Omental fat pad (tissue), 4 donors: Measurements from ENCODE around the gene CDKL5. TPM values are rescaled to one million over a fixed set of nuclear protein-coding genes. Genes with fewer than 3 reads are reported as not detected.
"Not testable (repeated sequence)": the region's sequence is repeated elsewhere in the genome, so short reads cannot be mapped to it uniquely, and the experiment has no call there.

Experiments used
- ATAC-seq: fragments of 150-250 bp; one replicate; pipeline ENCODE4 v1.9.1; 2016; ENCODE audit warnings: mild to moderate bottlenecking, moderate library complexity; ENCODE audit not compliant: low FRiP score
- DNase-seq: peaks from one replicate; pipeline ENCODE4 v3.0.0-alpha.2; 2019; ENCODE audit warnings: low spot score
- total RNA-seq, 4 donors: library from RNA; depleted of rRNA; stranded (reverse); fragments of >200 nt; gene quantifications; one replicate each; pipeline ENCODE4 v1.1.0, GENCODE V29; 2016
- TF ChIP-seq, protein P1 (sequence below), 3 donors: fragments of 450-650 bp; IDR thresholded peaks; one replicate each; pipeline ENCODE4 v1.5.1; 2016 to 2017; ENCODE audit warnings: antibody characterized with exemption in 3 of 3, mild to moderate bottlenecking in 3 of 3, moderate library complexity in 2 of 3

The CDKL5 gene
- total RNA-seq, 4 donors from 2014 or later = 1.9 to 8.5 (median 4.3) TPM

DNA sequence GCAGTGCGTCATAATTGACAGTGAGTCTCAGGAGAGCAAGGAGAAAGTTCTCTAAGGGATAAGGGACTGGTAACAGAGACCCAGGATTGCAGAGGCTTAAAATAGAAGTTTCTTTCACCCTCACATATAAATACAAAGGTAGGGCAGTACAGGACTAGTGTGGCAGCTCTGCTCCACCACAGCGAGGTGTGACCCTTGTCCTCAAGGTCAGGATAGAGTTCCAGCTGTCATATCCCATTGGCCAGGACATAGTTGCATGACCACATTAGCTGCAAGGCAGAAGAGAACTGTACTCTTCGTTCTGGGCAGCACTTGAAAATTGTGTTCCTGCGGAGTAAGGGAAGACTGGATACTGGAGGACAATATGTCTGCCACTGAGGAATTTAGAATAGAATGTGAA is 152.0 kb downstream of the CDKL5 start:
- DNase-seq (no peak), ATAC-seq (no peak)
- TF ChIP-seq, protein P1, sequence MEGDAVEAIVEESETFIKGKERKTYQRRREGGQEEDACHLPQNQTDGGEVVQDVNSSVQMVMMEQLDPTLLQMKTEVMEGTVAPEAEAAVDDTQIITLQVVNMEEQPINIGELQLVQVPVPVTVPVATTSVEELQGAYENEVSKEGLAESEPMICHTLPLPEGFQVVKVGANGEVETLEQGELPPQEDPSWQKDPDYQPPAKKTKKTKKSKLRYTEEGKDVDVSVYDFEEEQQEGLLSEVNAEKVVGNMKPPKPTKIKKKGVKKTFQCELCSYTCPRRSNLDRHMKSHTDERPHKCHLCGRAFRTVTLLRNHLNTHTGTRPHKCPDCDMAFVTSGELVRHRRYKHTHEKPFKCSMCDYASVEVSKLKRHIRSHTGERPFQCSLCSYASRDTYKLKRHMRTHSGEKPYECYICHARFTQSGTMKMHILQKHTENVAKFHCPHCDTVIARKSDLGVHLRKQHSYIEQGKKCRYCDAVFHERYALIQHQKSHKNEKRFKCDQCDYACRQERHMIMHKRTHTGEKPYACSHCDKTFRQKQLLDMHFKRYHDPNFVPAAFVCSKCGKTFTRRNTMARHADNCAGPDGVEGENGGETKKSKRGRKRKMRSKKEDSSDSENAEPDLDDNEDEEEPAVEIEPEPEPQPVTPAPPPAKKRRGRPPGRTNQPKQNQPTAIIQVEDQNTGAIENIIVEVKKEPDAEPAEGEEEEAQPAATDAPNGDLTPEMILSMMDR (IDR thresholded peaks at IDR 0.05) = no peak

DNA sequence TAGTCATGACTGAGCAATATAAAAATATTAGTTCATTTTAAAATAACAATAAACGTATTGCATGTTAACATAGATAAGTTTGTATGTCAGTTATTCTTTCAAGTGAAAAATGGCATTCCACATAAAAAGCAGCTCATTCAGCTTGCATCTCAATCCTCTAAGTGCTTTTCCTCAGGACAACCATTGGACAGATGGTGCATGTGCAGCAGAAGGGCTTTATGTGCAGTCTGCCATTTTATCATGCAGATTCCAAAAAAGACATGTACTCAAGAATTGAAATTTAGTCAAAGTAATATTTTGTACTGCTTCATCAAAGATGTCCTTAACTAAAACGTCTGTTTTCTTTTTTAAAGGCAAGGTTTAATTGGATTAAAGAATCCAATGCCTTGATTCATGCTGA is 153.1 kb downstream of the CDKL5 start:
- DNase-seq (no peak), ATAC-seq (no peak)
- TF ChIP-seq, protein P1 (IDR thresholded peaks at IDR 0.05) = no peak

DNA sequence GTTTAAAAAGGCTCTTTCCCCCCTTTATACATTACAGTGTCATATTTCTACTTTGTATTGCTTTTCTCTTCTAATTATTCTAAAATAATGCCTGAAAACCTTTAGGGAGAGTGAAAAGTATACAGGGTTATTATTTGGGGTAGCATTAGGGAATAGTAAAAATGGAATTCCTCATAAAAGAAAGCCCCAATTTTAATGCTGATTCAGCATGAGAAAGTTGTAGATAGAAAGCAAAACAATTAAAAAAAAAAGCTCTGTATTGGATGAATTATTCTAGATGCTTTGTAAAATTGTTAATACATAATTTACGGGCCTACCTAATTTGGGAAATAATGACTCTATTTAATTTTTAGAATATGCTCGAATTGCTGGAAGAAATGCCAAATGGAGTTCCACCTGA is 154.1 kb downstream of the CDKL5 start:
- TF ChIP-seq, protein P1 (IDR thresholded peaks at IDR 0.05) = no peak
- DNase-seq (no peak), ATAC-seq (no peak)

DNA sequence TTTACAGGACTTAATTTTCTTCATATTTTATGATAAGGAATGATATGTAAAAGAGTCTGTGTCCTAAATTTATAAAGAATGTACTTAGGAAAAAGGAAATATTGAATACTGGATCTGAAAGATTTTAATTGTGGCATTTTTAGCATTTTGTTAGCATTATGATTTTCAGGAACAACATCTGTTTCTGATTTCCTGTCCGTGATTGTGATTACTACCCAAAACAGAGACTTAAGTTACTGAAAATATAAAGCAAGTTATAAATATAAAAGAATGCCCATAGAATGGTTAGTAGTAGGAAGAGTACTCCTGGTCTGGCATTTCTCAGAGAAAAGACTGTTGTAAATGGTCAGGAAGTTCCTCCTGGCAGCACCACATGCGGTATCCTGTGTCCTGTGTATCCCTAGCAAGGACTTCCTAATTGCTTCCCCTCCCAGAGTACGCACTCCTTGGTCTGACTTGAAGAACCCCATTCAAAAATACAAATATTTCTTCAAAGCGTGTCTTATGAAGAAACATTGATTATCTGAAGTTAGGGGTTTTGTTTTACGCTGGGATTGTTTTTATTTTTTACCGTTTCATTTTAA is 157.6 kb downstream of the CDKL5 start:
- no peak for ATAC-seq
- TF ChIP-seq, protein P1 (IDR thresholded peaks at IDR 0.05) = no peak

DNA sequence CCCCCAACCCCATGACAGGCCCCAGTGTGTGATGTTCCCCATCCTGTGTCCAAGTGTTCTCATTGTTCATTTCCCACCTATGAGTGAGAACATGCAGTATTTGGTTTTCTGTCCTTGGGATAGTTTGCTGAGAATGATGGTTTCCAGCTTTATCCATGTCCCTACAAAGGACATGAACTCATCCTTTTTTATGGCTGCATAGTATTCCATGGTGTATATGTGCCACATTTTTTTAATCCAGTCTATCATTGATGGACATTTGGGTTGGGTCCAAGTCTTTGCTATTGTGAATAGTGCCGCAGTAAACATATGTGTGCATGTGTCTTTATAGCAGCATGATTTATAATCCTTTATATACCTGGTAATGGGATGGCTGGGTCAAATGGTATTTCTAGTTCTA is 163.9 kb downstream of the CDKL5 start:
- not testable (repeated sequence) for DNase-seq, ATAC-seq

More for the DNA sequence above, 157.6 kb downstream of the CDKL5 start:
- DNase-seq = no peak

DNA sequence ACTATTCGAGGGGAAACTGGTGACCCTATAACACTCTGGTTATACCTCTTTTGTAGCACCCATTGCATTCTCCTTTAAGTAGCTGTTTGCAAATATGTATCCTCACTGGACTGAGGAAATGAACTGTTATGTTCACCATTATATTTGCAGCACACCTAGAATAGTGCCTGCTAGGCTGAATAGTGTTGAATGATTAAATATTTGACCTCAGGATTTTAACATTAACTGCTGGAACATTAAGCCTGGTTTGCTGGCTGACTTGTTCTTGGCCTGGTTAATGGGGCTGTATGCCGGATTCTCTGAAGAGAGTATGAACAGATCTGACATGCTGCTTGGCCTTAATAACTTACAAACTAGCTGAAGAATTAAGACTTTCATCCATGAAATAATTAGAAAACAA is 166.4 kb downstream of the CDKL5 start:
- TF ChIP-seq, protein P1 (IDR thresholded peaks at IDR 0.05) = no peak
- DNase-seq = no peak
- ATAC-seq = no peak

DNA sequence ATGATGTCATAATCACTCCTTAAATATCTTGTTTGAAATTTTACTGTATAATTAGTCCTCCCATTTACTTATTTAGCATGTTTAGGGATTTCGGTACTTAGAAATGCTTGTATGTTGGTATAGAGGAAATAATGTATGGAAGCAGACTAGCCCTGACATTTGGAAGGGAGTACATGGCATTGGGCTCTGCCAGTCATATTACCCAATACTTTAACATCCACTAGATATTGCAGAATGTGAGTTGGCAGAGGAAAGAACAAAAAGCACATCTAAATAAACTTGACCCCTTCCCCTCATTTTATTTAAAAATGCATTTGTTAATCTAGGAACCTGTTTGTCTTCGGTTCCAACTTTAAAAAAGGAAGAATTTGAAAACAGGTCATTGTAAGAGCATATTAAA is 168.7 kb downstream of the CDKL5 start:
- TF ChIP-seq, protein P1 (IDR thresholded peaks at IDR 0.05) = no peak
- no peak for ATAC-seq
- DNase-seq = no peak
